Left ventricle myocardium superior (tissue), 1 donor: Measurements from ENCODE around the gene LPCAT4. TPM values are rescaled to one million over a fixed set of nuclear protein-coding genes. Genes with fewer than 3 reads are reported as not detected.
"Not testable (repeated sequence)": the region's sequence is repeated elsewhere in the genome, so short reads cannot be mapped to it uniquely, and the experiment has no call there.

Experiments used
- ATAC-seq: fragments of 200-7000 bp; cut with Tn5 transposase; one replicate; pipeline ENCODE4 v1.9.1; 2020; ENCODE audit warnings: mild to moderate bottlenecking, moderate library complexity
- DNase-seq: peaks from one replicate; pipeline ENCODE4 v3.0.0-alpha.2; 2020
- intact Hi-C: fragments of 100-400 bp; cut with micrococcal nuclease; formaldehyde crosslinking; loops from one replicate; pipeline ENCODE4 v1.11.0; 2022
- long read RNA-seq: library from polyadenylated mRNA; unstranded; transcript quantifications from one replicate; pipeline ENCODE4 v2.0.0, GENCODE V29; 2021
- total RNA-seq: library from RNA; stranded (reverse); fragmentation: NEBNext Ultra II Directional; extraction: Animal tissue kit (Norgen Biotek cat#: 25700); gene quantifications from one replicate; pipeline ENCODE4 v1.2.1, GENCODE V29; 2021
- donor health status: DM: no; HTN: yes; CAD: no; lungs with severe emphysema.

The LPCAT4 gene, protein sequence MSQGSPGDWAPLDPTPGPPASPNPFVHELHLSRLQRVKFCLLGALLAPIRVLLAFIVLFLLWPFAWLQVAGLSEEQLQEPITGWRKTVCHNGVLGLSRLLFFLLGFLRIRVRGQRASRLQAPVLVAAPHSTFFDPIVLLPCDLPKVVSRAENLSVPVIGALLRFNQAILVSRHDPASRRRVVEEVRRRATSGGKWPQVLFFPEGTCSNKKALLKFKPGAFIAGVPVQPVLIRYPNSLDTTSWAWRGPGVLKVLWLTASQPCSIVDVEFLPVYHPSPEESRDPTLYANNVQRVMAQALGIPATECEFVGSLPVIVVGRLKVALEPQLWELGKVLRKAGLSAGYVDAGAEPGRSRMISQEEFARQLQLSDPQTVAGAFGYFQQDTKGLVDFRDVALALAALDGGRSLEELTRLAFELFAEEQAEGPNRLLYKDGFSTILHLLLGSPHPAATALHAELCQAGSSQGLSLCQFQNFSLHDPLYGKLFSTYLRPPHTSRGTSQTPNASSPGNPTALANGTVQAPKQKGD
- total RNA-seq: 103 TPM
- long read RNA-seq, transcript LPCAT4-201 (14 exons, 2,262 nt): major isoform, 33 of 84 reads
- long read RNA-seq, partial matches to known transcripts: 36 of 84 reads
- long read RNA-seq, other reads (novel, unspliced or antisense): 15 of 84 reads

DNA sequence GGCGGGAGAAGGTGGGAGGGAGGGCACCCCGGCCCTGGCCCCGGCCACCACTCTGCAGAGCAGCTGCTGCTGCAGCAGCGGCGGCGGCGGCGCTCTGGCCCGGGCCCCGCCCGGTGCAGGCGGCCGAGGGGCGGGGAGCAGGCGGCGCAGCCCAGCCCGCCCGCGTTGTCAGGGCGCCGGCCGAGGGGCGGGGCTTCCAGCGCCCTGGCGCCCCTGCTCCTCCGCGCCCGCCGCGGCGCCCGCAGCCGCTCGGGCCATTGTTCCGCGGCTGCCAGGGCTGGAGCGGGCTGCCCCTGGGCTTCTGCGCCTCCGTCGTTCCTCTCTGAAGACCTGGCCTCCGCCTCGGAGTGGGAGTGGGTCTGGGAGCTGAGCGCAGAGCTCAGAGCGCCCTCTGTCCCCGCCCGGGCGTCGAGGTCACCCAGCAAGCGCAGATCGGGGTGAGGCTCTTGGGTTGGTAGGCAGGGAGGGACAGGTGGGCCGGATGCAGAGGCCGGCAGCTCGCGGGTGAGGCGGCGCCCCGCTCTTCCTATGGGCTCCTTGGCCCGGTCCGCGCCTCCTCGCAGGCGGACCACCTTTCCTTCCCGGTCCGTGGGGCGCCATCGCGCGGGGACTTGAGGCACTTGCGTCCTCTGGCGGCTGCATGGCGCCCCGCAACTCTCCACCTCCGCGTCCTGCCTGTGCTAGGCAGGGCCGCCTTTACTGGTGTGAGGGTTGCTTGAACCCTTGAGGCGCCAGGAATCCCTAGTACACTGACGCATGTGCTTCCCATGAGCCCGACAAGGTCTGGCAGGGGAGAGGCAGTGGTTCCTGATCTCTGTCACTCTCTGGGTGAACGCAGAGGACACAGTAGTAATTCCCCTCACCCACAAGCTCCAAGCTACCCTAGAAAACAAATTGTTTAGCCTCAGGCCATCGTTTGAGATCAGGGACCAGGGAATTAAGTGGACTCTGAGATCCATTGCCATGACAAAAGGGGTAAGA is at the start of gene LPCAT4:
LPCAT4 (minus strand) TSS at position 96 of the 981 bp plus-strand sequence. CDS start 96 bp downstream, outside the sequence.
- DNase-seq (peak; percentile 94), ATAC-seq (peak; percentile 93)
- intact Hi-C loops: no loop called here

DNA sequence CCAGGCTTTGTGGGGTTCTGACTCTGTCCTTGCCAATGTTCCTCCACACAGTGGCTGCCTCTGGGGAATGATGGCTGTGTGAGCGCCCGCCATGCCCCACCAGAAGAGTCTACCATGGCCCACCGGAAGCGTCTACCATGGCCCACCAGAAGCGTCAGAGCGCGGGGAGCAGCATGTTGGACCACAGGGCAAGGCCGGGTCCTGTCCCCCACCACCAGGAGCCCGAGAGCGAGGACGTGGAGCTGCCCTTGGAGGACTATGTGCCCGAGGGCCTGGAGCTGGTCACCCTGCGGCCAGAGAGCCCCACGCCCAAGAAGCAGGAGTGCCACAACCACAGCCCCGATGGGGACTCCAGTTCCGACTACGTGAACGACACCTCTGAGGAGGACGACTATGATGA is 42.5 kb upstream of the LPCAT4 start:
- ATAC-seq, intact Hi-C loops, DNase-seq: not testable (repeated sequence)

DNA sequence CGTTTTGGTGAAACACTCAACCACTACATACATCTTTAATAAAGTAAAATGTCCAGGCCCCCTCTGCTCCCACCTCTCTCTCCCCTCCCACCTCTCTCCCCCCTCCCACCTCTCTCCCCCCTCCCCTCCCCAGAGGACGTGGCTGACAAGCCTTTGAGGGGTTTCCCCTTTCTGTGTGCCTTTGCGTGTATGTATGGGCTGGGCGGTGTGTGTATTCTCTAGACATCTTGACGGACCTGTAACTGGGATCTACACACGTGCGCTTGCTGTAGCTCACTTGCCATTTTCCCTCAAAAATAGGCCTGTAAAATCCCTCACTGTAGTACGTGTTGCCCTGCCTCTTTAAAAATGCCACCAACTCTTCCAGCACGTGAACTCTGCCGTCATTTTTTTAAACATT is 42.0 kb upstream of the LPCAT4 start:
- ATAC-seq, intact Hi-C loops: not testable (repeated sequence)

DNA sequence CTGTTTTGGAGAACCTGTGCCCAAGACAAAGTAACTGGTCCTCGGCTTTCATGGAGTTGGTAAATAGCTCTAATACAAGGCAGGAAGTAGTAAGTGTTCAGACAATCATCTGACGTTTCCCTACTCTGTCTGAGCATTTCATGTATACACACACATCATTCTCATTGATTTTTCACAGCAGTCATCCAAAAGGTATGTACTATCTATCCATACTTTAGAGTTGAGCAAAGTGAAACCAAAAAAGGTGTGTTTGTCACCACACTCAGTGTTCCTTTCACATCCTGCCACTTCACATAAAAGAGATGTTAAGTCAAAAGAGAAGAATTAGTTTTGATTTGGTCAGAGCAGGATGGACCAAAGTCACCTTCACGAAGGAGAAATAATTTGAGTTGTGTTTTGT is 36.9 kb upstream of the LPCAT4 start:
- intact Hi-C loops, ATAC-seq, DNase-seq: not testable (repeated sequence)

More for the DNA sequence above, 42.0 kb upstream of the LPCAT4 start:
- DNase-seq: not testable (repeated sequence)

DNA sequence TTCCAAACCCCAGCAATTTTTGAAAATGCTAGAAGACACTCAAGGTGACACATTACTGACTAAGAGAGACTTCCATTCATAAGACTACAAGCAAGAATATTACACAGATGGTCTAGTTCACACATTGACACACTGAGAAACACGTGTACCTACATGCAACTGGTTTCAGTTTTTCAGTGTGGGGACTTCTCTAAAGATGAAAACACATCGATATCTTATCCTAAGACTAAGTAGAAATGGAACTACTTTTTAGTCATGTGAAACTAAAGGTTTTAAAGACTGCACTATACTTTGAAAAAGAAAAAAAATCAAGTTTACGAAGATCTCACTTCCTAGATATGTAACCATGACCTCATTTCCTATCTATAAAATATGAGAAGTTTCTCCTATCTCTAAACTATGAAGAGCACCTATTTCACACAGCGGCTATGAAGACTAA is 36.2 kb upstream of the LPCAT4 start:
- intact Hi-C loops, ATAC-seq, DNase-seq: not testable (repeated sequence)

DNA sequence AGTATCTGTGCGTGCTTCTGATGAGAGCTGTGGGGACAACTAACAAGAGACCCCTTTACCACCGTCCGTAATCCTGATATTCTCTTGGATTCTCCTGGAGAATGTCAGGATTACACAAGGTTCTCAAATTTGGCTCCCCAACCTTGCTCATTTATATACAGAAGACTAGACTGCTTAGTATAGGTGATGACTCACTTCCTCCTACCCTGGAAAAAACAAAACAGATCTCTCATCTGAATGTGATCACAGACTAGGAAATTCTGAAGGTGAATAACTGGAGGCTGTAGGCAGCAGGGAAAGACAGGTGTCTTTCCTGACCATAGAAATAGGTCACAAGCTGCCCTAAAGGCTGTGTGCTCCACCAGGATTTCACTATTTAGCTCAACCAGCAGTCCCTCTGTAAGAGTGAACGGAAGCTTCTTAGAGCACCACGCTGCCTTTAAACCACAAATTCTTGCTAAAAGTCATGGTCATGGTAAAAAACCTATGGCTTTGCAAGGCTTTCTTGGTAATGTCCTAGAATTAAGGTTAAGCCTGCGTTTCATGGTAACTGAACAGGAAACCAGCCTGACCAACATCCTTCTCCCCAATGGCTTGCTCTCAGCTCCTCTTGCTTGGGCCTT is 30.8 kb upstream of the LPCAT4 start:
- intact Hi-C loops, DNase-seq, ATAC-seq: not testable (repeated sequence)

DNA sequence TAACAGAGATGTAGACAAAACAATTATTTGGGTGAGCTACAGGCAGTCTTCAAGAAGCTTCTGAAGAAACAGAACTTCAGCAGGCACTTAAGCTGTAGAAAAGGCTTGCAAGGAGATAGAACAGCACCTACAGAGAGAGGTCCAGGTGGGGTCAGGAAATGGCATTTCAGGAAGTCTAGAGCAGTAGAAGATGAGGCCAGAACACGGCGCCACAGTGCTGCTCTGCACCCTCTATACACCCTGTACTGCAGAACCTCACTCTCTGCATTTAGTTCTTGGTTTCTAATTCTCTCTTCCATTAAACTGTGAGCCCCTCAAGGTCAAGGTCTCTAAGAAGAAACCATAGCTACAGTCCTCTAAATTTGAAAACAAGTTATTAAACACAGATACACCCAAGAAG is 26.0 kb upstream of the LPCAT4 start:
- intact Hi-C loops, ATAC-seq, DNase-seq: not testable (repeated sequence)

DNA sequence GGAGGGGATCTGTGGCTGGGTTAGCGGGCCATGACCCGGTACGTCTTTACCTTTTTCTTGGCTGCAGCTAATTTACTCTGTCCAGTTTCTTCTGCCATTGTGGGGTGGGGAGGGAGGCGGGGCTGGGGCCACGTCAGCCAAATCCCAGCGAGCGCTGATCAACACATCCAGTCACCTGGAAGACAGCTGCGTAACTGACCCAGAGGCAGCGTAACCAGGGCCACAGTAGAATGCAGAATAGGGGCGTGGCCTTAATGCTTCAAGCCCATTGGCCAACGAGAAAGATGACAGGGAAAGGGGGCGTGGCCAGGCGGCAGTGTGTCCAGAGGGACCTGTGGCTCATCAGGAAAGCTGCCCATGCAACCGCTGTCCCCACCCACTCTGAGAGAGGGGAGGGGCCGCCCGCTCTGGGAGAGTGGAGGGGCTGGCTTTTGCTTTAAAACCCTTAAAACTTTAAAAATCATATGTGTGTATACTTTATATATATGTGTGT is 22.6 kb upstream of the LPCAT4 start:
- intact Hi-C loops, DNase-seq, ATAC-seq: not testable (repeated sequence)

DNA sequence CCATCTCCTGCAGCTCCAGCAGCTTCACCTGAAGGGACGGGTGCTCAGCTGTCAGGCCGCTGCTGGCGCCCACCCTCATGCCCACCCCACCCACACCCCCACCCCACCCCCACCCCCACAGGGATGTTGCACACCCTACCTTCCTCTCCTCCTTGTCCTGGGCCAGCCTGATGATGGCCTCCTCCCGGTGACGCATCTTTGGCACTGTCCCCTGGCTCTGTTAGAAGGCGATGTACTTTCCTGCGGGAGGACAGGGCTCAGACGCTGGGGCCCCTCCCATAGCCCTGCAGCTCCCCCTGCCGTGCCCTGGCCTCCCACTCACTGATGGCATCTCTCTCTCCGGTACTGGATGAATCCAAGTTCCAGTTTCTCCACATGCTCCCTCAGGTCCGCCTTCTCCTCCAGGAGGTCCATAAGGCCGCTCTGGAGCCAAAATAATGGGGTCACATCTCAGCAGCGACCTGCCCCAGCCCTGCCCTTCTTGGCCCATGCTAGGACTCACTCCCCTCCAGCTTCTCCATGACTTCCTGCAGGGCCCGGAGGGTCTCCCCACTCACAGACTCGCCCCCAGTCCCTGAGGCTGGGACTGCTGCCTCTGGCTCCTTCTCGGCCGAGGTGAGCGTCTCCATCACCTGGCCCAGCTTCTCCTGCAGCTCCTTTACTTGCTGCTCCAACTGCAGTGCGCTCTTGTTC is 15.0 kb upstream of the LPCAT4 start:
- peak; percentile 86 for ATAC-seq
- intact Hi-C loops, DNase-seq: not testable (repeated sequence)

DNA sequence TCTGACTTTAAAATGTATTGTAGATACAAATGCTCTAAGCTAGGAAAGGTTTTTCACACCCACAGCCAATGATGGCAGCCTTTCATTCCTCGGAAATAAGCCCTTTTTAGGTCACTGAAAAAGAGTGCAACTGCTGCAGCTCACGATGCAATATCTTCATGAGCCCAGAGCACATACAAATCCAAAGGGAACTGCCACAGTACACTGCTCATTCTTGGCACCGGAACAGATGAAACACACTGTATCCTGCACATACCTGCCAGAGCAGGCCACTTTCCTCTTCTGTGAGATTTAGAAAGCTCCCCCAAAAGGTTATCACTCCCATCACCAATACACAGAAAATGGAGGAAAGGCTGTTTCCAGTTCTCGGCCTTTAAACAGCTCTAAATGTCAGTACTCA is 13.5 kb upstream of the LPCAT4 start:
- ATAC-seq, DNase-seq, intact Hi-C loops: not testable (repeated sequence)

DNA sequence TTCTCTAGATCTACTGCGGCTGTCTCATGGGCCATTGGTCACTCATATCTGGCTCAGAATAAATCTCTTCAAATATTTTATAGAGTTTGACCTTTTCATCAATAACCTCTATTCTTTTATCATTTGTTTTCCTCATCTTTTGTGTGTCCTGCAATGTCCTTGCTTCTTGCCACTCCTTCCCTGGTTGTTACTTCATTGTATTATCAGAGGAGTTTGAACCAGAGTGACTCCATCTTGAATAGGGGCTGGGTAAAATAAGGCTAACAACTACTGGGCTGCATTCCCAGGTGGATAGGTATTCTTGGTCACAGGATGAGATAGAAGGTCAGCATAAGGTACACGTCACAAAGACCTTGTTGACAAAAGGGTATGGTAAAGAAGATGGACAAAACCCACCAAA is 9.9 kb upstream of the LPCAT4 start:
- no peak for DNase-seq
- ATAC-seq: no peak
- intact Hi-C loops: no loop called here

DNA sequence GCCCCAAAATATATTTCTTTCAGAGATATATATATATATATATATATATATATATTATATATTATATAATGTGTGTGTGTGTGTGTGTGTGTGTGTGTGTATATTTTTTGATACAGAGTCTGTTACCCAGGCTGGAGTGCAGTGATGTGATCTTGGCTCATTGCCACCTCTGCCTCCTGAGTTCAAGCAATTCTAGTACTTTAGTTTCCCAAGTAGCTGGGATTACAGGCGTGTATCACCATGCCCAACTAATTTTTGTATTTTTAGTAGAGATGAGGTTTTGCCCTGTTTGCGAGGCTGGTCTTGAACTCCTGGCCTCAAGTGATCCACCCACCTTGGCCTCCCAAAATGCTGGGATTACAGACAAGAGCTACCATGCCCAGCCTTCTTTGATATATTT is 8.5 kb upstream of the LPCAT4 start:
- intact Hi-C loops, DNase-seq, ATAC-seq: not testable (repeated sequence)

DNA sequence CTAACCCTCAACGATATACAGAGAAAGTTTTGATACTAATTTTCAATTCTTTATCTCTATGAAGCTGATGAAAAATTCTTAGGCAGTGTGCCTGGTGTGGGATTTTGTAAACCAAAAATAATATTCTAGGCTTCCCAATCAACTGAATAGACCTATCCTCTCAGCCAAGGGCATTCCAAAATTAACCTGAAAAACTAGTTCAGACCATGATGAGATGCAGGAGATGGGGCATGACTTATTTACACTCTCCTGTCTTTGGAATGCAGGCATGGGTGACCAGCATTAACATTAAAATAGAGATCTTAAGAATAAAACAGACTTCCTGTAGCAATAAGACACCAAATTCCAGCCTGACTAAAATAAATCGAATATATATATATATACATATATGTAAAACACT is 7.8 kb upstream of the LPCAT4 start:
- DNase-seq (no peak), ATAC-seq (no peak)
- intact Hi-C loops: no loop called here

DNA sequence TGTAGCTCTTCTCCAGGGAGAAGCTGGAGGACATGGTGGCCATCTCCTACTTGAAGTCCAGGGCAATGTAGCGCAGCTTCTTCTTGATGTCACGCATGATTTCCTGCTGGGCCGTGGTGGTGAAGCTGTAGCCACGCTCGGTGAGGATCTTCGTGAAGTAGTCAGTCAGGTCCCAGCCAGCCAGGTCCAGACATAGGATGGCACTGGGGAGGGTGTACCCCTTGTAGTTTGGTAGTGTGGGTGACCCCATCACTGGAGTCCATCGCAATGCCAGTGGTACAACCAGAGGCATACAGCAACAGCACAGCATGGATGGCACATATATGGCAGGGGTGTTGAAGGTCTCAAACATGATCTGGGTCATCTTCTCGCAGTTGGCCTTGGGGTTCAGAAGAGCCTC is 7.0 kb upstream of the LPCAT4 start:
- intact Hi-C loops: no loop called here
- DNase-seq (no peak), ATAC-seq (no peak)

DNA sequence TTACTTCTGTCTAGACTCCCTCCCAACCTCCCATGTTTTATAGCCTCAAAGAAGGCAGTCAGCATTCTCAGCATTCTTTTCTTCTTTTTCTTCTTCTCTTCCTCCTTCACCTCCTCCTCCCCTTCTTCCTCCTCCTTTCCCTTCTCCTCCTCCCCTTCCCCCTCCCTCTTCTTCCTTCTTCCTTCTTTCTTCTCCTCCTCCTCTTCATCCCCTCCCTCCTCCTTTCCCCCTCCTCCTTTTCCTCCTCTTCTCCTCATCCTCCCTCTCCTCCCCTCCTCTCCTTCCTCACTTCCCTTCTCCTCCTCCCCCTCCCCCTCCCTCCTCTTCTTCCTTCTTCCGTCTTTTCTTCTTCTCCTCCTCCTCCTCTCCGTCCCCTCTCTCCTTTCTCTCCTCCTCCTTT is 3.6 kb upstream of the LPCAT4 start:
- intact Hi-C loops: no loop called here
- ATAC-seq (no peak), DNase-seq (no peak)

DNA sequence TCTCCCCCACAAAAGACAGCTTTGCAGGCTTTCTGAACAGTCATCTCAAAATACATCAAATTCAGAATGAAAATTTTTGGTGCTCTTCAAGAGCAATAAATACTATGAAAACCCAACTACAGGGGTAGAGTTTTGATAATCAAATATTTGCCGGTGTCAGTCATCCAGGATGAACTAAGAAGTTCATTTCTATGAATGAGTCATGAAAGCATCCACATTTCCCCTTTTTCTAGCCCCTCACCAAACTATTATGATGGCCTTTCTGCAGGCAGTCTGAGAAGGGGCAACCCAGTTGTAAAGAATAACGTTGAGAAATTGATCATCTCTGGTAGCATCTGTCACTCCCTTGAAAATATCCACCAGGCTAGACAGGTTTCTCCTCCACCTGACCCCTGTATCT is 3.1 kb upstream of the LPCAT4 start:
- intact Hi-C loops: no loop called here

DNA sequence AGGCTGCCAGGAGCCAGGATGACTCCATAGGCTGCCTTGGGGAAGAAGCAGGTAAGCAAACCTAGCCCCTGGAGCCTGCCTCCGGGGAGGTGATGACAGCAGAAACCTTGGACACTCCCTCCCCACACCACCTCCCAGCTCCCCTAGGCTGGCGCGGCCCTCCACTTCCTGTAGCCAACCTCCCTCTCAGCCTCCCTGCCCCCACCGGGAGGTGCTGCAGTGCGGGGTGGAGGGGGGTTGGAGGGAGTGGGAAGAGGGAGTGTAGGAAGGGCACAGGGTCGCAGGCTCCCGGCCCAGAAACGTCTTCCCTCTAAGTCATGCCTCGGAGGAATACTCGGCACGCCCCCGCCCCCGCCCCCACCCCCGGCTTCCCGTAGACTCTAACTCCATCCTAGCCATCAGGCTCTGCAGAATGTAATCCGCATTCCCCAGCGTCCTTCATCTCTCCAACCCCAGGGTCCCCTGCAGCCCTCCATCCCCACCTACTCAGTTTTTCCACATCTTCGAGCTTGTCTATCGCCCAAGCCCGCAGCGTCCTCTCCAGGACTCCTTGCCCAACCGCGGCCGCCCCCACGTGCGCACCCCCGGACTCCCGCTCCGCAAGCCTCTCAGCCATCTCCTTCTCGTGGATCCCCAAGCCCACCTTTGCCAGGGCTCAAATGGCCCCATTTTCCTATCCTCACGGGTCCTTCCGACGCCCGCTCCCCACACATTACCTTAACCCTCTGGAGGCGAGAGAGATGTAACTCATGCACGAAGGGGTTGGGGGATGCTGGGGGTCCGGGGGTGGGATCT is 528 bp downstream of the LPCAT4 start:
- DNase-seq (peak; percentile 83), ATAC-seq (peak; percentile 72)
- intact Hi-C loops: no loop called here

More for the DNA sequence above, 3.1 kb upstream of the LPCAT4 start:
- ATAC-seq (no peak), DNase-seq (no peak)
